ENCODE data around the gene UFC1.

GRCh38 chr1:161172349-161172748, 18.6 kb downstream of the UFC1 start:
- no peak for TF ChIP-seq POLR2A (IDR thresholded peaks at IDR 0.05)
- TF ChIP-seq CTCF (IDR thresholded peaks at IDR 0.05), result no peak
